ENCODE data around the gene PRR7.

The PRR7 gene

GRCh38 chr5:177452688-177453638 lies 6.3 kb downstream of the PRR7 start:
- no peak for DNase-seq (ENCODE audit: low read depth in 2 of 2)

GRCh38 chr5:177453852-177454396 lies 7.3 kb downstream of the PRR7 start:
- no peak for DNase-seq (ENCODE audit: low read depth in 2 of 2)

GRCh38 chr5:177454397-177455035 lies 7.9 kb downstream of the PRR7 start:
- DNase-seq (ENCODE audit: low read depth in 2 of 2), result peak; percentile 91 to 93

DNA sequence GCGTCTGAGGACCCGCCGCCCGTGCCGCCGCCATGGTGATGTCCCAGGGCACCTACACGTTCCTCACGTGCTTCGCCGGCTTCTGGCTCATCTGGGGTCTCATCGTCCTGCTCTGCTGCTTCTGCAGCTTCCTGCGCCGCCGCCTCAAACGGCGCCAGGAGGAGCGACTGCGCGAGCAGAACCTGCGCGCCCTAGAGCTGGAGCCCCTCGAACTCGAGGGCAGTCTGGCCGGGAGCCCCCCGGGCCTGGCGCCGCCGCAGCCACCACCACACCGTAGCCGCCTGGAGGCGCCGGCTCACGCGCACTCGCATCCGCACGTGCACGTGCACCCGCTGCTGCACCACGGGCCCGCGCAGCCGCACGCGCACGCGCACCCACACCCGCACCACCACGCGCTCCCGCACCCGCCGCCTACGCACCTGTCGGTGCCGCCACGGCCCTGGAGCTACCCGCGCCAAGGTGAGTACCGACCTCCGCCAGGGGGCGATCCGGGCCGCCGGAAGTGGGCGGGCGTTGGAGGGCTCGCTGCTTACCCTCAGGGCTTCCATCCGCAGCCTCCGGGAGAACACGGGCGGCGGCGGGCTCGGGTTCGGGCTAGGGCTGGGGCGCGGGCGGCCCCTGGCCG lies 8.5 kb downstream of the PRR7 start:
- peak; percentile 82 to 89 for DNase-seq (ENCODE audit: low read depth in 2 of 2)

DNA sequence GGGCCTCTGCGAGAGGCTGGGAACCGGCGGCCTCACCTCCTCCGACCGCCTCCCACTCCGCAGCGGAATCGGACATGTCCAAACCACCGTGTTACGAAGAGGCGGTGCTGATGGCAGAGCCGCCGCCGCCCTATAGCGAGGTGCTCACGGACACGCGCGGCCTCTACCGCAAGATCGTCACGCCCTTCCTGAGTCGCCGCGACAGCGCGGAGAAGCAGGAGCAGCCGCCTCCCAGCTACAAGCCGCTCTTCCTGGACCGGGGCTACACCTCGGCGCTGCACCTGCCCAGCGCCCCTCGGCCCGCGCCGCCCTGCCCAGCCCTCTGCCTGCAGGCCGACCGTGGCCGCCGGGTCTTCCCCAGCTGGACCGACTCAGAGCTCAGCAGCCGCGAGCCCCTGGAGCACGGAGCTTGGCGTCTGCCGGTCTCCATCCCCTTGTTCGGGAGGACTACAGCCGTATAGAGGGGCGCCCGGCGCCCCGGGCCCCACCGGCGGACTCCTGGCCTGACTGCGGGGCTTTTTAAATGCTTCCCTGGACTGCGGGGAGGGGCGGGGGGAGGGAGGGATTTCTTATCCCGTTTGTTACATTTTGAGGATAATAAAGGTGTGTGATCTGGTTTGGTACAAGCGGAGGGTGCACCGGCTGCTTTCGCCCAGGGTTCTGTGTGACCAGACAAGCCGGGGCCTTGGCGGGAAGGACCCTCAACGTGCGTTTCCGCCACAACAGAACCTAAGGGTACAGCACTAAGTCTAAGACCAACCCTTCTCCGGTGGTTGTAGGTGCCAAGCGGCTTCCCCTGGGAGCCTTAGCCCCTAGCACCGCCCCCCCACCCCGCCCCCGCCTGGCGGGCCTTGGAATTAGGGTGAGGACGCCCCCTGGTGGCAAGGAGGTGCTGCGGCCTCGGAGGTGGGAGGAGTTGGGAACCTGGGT lies 9.3 kb downstream of the PRR7 start:
- DNase-seq (ENCODE audit: low read depth in 2 of 2), result peak; percentile 91 to 95

- no peak for DNase-seq (ENCODE audit: low read depth in 2 of 2)
Observed at GRCh38 chr5:177456591-177456964, 10.0 kb downstream of the PRR7 start.

DNA sequence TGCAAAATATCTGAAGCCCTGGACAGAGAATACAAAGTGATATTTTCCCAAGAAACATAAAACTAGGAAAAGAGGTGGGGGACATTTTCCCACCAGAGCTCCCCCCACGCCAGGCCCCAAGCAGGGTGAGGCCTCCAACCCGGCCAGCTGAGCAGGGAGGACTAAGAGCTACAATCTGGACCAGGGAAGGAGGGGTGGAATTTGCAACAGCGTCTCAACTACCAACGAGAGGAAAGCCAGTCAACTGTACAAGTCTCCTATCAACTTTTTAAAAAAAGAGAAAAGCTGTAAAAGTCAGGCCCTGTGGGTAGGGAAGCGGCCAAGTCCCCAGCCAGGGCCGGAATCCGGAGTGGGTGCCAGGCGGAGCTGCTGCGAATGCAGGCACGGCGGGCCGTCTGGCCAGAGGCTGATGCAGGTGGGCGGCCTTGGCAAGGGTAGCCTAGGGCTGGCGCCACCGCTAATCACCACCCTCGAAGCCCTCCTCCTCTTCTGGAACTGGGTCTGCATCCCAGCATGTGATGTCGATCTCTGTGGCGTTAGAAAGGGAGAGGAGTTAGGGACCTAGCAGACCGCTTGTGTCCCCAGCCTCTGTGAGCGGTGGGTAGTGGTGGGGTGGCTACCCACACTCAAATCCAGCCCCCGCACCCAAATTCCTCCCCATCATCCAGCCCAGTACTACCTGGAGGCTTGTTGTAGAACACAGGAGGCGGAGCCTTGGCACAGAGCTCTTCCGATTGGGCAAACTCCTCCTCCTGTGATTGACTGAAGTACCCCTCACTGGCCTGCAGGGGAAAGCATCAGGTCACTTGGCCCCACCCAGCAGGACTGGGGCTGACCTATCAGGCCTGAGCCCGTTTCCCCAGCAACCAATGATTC lies 10.6 kb downstream of the PRR7 start:
- DNase-seq (ENCODE audit: low read depth in 2 of 2), result no peak

DNA sequence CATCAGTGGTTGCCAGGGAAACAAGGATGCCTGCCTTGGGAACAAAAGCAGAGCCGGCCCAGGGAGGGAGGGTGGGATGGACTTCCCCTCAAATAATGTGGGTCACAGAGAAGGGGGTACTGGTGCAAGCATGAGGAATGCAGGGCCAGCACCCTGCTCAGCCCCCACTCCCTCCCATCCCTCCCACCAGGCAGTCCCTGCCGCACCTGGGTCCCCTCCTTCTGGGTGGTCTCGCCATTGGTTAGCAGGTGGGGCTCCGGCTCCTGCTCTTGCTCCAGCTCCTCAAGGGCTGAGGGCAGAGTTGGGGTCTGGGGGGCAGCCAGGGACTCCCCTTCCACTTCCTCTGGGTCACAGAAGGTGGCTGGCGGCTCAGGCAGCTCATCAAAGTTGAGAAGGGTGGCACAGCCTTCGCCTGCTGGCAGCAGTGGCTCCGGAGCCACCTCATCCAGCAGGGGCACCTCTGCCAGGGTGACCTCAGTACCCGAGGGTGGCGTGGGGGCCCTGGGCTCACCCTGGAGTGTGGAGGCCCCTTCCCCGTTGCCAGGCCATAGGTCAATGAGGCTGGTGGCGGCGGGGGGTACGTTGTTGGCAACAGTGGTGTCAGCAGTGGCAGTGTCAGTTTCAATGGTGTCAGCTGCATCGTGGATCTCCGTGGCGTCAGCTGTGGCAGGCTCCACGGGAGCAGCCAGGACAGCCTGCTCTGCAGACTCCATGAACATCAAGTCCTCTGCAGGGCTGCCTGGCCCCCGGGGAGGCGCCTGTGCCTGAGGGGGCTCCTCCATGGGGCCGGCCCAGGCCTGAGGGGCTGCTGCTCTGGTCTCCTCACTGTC lies 11.5 kb downstream of the PRR7 start:
- no peak for DNase-seq (ENCODE audit: low read depth in 2 of 2)

DNA sequence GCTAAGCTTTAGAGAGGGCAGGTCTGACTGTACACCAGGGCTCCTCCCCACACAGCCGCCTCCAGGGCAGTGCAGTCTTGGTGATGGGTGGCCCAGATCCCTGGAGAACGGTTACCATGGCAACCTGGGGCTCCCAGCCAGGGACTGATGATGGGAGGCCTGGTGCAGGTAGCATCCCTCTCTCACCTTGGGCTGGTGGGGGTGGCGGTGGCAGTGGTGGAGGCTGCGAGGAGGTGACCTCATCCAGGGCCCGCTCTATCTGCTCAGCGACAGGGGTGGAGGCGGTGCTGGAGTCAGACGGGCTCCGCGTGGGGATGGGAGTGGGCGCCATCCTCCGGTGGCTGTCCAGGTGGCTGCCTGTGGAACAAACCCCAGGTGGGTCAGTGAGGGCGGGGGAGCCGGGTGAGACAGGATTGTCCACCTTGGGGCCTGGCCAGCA lies 12.3 kb downstream of the PRR7 start:
- no peak for DNase-seq (ENCODE audit: low read depth in 2 of 2)

DNA sequence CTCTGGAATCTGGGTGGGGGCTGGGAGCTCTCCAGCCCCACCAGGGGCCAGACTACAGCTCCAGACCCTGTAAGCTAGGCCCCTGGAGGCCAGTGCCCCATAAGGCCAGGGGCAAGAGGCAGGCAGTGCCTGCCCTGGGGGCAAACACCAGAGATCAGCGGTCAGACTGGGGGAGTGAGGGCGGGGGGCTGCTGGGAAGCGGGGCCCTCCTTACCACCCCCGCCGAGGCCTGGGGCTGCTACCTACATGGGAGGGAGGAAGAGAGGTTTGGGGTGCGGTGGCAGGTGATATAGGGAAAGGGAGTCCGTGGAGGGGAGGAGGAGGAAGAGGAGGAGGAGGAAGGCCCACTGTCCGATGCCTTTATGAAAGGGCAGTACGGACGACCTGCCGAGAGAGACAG lies 12.7 kb downstream of the PRR7 start:
- no peak for DNase-seq (ENCODE audit: low read depth in 2 of 2)

DNA sequence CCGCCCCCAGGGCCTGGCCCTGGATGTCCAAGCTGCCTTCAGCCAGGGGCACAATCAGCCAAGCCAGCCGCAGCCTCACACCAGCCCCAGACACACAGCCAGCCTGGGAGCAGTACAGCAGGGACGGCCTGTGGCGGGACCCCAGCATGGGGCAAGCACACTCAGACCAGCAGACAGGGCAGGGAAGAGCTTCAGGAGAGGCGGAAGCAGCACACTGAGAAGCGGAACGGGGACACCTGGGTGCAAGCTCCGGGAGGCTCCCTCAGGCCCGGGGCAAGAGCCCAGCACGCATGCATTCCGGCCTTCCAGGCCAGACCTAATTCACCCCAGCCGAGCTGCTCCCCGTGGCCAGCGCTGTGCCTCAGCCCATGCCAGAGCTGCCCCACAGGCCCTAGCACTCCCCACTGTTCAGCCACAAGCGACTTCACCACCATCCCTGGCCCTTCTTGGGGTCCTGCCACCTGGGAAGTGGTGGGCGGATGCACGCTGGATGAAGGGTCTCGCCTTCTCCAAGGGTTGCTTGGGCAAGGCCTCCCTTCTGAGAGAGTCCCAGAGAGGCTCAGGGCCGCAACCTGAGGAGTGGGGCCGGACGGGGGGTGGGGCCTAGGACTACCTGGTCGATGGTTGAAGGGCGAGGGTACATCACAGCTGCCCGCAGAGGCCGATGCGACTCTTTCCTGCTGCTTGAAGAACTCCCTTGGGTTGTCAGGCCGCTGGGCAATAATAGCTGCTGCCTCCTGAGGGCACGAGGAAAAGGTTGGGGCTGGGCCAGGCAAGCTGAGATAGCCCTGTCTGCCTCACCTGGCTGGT lies 13.4 kb downstream of the PRR7 start:
- no peak for DNase-seq (ENCODE audit: low read depth in 2 of 2)

GRCh38 chr5:177462021-177462670 lies 15.5 kb downstream of the PRR7 start:
- no peak for DNase-seq (ENCODE audit: low read depth in 2 of 2)

DNA sequence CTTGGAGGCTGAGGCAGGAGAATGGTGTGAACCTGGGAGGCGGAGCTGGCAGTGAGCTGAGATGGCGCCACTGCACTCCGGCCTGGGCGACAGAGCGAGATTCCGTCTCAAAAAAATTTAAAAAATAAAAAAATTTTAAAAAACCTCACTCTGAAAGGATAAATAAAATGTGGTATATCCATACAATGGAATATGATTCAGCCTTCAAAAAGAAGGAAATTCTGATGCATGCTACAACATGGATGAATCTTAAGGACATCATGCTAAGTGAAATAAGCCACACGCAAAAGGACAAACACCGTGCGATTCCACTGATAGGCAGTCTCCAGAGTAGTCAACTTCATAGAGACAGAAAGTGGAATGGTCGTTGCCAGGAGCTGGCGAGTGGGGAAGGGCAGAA lies 18.4 kb downstream of the PRR7 start:
- no peak for DNase-seq (ENCODE audit: low read depth in 2 of 2)

- DNase-seq (ENCODE audit: low read depth in 2 of 2), result no peak
Observed at GRCh38 chr5:177466861-177467260, 20.2 kb downstream of the PRR7 start.

DNA sequence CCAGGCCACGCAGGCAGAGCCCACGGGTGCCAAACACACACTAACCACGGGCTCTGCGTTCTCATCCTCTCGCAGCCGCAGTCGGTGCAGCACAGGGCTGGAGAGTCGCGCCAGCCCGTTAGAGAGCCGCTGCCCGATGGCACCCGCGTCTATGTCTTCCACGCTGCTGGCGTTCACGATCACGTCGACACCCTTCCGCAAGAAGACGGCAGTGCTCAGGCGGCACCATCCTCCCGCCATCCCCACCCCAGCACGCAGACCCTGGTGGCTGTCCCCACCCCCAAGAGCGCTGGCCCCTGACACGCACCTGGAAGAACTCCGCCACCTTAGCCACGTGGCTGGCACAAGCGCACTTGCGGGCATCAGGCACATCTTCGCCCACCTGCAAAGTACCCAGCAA lies 20.8 kb downstream of the PRR7 start:
- DNase-seq (ENCODE audit: low read depth in 2 of 2), result no peak

DNA sequence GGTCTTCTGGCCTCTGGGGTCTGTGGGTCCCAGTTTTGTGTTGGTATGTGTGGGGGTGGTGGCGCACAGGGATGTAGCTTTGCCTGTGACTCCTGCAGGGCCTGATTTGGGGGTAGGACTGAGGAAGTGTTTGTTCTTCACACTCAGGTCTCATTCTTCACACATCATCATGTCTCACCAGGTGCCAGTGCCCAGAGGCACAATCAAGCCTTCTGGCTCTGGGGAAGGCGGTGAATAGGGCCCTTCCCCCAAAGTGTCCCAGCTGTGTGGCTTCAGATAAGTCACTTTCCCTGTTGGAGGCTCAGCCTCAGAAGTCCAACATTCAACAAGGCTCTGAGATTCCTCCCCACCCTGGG lies 21.7 kb downstream of the PRR7 start:
- DNase-seq (ENCODE audit: low read depth in 2 of 2), result no peak

GRCh38 chr5:177468685-177469628 lies 22.3 kb downstream of the PRR7 start:
- DNase-seq (ENCODE audit: low read depth in 2 of 2), result no peak
